HepG2 (cell line): Measurements from ENCODE around the gene RNF13. TPM values are rescaled to one million over a fixed set of nuclear protein-coding genes. Genes with fewer than 3 reads are reported as not detected.

ENCODE experiments used
- ARID5B ChIP-seq: IDR thresholded peaks from 2 replicates; pipeline ENCODE4 v1.4.0; 2020; ENCODE audit warnings: mild to moderate bottlenecking, missing genetic modification reagents
- CBFB ChIP-seq: sonication (generic); formaldehyde crosslinking; IDR thresholded peaks from 2 replicates; pipeline ENCODE4 v1.4.0; 2020; ENCODE audit warnings: missing genetic modification reagents
- DPF2 ChIP-seq: sonication (generic); formaldehyde crosslinking; IDR thresholded peaks from 2 replicates; pipeline ENCODE4 v1.4.0; 2020; ENCODE audit warnings: mild to moderate bottlenecking, low read depth, missing genetic modification reagents, borderline replicate concordance
- HNF4A ChIP-seq: sonication (generic); formaldehyde crosslinking; IDR thresholded peaks from 2 replicates; pipeline ENCODE4 v1.4.0; 2020; ENCODE audit warnings: missing genetic modification reagents
- KLF9 ChIP-seq: IDR thresholded peaks from 2 replicates; pipeline ENCODE4 v1.6.1; 2016; ENCODE audit warnings: low read depth
- NFIC ChIP-seq: IDR thresholded peaks from 2 replicates; pipeline ENCODE4 v1.6.1; 2012; ENCODE audit warnings: mild to moderate bottlenecking, low read length, inconsistent platforms
- POGK ChIP-seq: sonication (generic); formaldehyde crosslinking; conservative IDR thresholded peaks from 2 replicates; pipeline ENCODE4 v1.8.0; 2022; ENCODE audit warnings: mild to moderate bottlenecking, moderate library complexity, missing genetic modification reagents
- RARA ChIP-seq: IDR thresholded peaks from 2 replicates; pipeline ENCODE4 v1.6.1; 2016; ENCODE audit warnings: missing genetic modification reagents, missing compliant biosample characterization
- SOX6 ChIP-seq, 2 experiments: fragments of 450-650 bp in 1 of 2; sonication (generic) in 1 of 2; formaldehyde crosslinking in 1 of 2; IDR thresholded peaks; 2 replicates each; pipeline versions ENCODE4 v1.4.0 to v1.6.1; 2017 to 2020; ENCODE audit warnings: antibody characterized with exemption in 1 of 2, mild to moderate bottlenecking in 1 of 2, missing genetic modification reagents in 1 of 2
- ZBTB42 ChIP-seq: sonication (generic); formaldehyde crosslinking; IDR thresholded peaks from 2 replicates; pipeline ENCODE4 v1.5.0; 2020; ENCODE audit warnings: mild to moderate bottlenecking, missing genetic modification reagents
- ZNF12 ChIP-seq: sonication (generic); formaldehyde crosslinking; IDR thresholded peaks from 2 replicates; pipeline ENCODE4 v1.5.0; 2020; ENCODE audit warnings: missing genetic modification reagents
- ZNF225 ChIP-seq: sonication (generic); formaldehyde crosslinking; IDR thresholded peaks from 2 replicates; pipeline ENCODE4 v1.4.0; 2020; ENCODE audit warnings: mild to moderate bottlenecking, missing genetic modification reagents
- ZNF496 ChIP-seq: sonication (generic); formaldehyde crosslinking; IDR thresholded peaks from 2 replicates; pipeline ENCODE4 v1.8.1; 2023; ENCODE audit warnings: mild to moderate bottlenecking, moderate library complexity, missing genetic modification reagents; ENCODE audit not compliant: insufficient replicate concordance
- ZNF503 ChIP-seq: sonication (generic); formaldehyde crosslinking; IDR thresholded peaks from 2 replicates; pipeline ENCODE4 v1.4.0; 2020; ENCODE audit warnings: missing genetic modification reagents
- ZNF609 ChIP-seq: sonication (generic); formaldehyde crosslinking; IDR thresholded peaks from 2 replicates; pipeline ENCODE4 v1.4.0; 2020; ENCODE audit warnings: mild to moderate bottlenecking, missing genetic modification reagents, borderline replicate concordance
- ZNF703 ChIP-seq: sonication (generic); formaldehyde crosslinking; IDR thresholded peaks from 2 replicates; pipeline ENCODE4 v1.5.1; 2020; ENCODE audit warnings: missing genetic modification reagents, mild to moderate bottlenecking, moderate library complexity, borderline replicate concordance
- ZZZ3 ChIP-seq: sonication (generic); formaldehyde crosslinking; IDR thresholded peaks from 2 replicates; pipeline ENCODE4 v1.4.0; 2020; ENCODE audit warnings: missing genetic modification reagents, mild to moderate bottlenecking, borderline replicate concordance
- polyA plus RNA-seq, 8 experiments: library from polyadenylated mRNA; depleted of rRNA in 3 of 8; stranded (reverse) in 7 of 8; unstranded in 1 of 8; fragments of >200 nt; fragmentation: Illumina TruSeq in 4 of 8; extraction: Trizol in 4 of 8; gene quantifications; 2 replicates each; pipeline versions ENCODE4 v1.2.1 to v1.2.3, GENCODE V29; 2011 to 2016; ENCODE audit warnings: low read depth in 4 of 8, missing spikeins in 1 of 8, mixed read lengths in 1 of 8; ENCODE audit not compliant: insufficient read depth in 1 of 8
- total RNA-seq, 5 experiments: library from RNA; depleted of rRNA; stranded (reverse); fragments of >200 nt; fragmentation: Illumina TruSeq; extraction: Trizol; gene quantifications; 2 replicates each; pipeline ENCODE4 v1.2.3, GENCODE V29; 2016; ENCODE audit warnings: low read depth in 1 of 5

Gene RNF13
- total and polyA plus RNA-seq, 2 of the 13 experiments (the other 11 are each of a cell fraction or from before 2014, with no cell fraction given), result 39.8 to 46.0 TPM

GRCh38 chr3:149845570-149846244 is 32.7 kb downstream of the RNF13 start (continued):
- TF ChIP-seq RARA (0 out of 2 replicates have a peak, but pooled peaks have one; percentile 6), ZNF609 (CRISPR knock-in tag) (no peak), ZZZ3 (no peak), ZNF503 (no peak), POGK (CRISPR knock-in tag) (no peak), ARID5B (peak; percentile 83), HNF4A (peak; percentile 69), NFIC (peak; percentile 69; the same call in 1 of the 2 replicates), ZNF12 (CRISPR knock-in tag) (no peak), ZNF703 (CRISPR knock-in tag) (no peak), DPF2 (CRISPR knock-in tag) (peak; percentile 69; the same call in 1 of the 2 replicates), KLF9 (CRISPR knock-in tag) (no peak), CBFB (CRISPR knock-in tag) (no peak), ZNF225 (no peak), ZBTB42 (CRISPR knock-in tag) (no peak), ZNF496 (CRISPR knock-in tag) (no peak), SOX6 (IDR thresholded peaks at IDR 0.05) (no peak), SOX6 (CRISPR knock-in tag; IDR thresholded peaks at IDR 0.05) (peak; percentile 35; the same call in 1 of the 2 replicates)
